ENCODE results near the gene OTUB1. TPM values are rescaled to one million over a fixed set of nuclear protein-coding genes. Genes with fewer than 3 reads are reported as not detected.

OTUB1 gene
- total and polyA plus RNA-seq, 2 experiments from 2014 or later, result 49.9 to 152 TPM

GRCh38 chr11:64014356-64014755, 28.1 kb downstream of the OTUB1 start:
- no peak overlapping the region for H2AFZ ChIP-seq
- no peak overlapping the region for H3K4me3 ChIP-seq
- WGBS (ENCODE audit: low lambda C conversion rate, missing lambda C conversion rate), result 70% methylated on average over 11 of the region's 11 CpGs

GRCh38 chr11:64015510-64015909, 29.3 kb downstream of the OTUB1 start:
- Histone ChIP-seq H3K27me3 (peaks cover 3% of the 10 kb centered on the region), H4K20me1 (ENCODE audit: insufficient read depth, poor library complexity, severe bottlenecking) (no peaks in the 10 kb centered on the region), H3K9me2 (replicated peaks; ENCODE audit: insufficient read depth) (no peaks in the 10 kb centered on the region), H2AFZ (no peak overlapping the region), H3K27ac (no peak overlapping the region), H3K4me2 (no peak overlapping the region), H3K36me3 (replicated peaks; ENCODE audit: insufficient read depth, low read depth) (no peaks in the 10 kb centered on the region), H3K9me3 (ENCODE audit: low read depth) (no peaks in the 10 kb centered on the region), H3K4me3 (no peak overlapping the region), H3K79me2 (no peaks in the 10 kb centered on the region), H3K4me1 (ENCODE audit: insufficient read depth) (no peaks in the 10 kb centered on the region)
- no peak for TF ChIP-seq EZH2phosphoT487 (IDR thresholded peaks at IDR 0.05; ENCODE audit: low read depth, severe bottlenecking, unreplicated experiment)
- TF ChIP-seq, protein P1, sequence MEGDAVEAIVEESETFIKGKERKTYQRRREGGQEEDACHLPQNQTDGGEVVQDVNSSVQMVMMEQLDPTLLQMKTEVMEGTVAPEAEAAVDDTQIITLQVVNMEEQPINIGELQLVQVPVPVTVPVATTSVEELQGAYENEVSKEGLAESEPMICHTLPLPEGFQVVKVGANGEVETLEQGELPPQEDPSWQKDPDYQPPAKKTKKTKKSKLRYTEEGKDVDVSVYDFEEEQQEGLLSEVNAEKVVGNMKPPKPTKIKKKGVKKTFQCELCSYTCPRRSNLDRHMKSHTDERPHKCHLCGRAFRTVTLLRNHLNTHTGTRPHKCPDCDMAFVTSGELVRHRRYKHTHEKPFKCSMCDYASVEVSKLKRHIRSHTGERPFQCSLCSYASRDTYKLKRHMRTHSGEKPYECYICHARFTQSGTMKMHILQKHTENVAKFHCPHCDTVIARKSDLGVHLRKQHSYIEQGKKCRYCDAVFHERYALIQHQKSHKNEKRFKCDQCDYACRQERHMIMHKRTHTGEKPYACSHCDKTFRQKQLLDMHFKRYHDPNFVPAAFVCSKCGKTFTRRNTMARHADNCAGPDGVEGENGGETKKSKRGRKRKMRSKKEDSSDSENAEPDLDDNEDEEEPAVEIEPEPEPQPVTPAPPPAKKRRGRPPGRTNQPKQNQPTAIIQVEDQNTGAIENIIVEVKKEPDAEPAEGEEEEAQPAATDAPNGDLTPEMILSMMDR (IDR thresholded peaks at IDR 0.05; ENCODE audit: poor library complexity), result no peak
- DNase-seq (ENCODE audit: low spot score), result no peak
- WGBS (ENCODE audit: low lambda C conversion rate, missing lambda C conversion rate), result 89% methylated on average over 18 of the region's 20 CpGs

More at GRCh38 chr11:64014356-64014755, 28.1 kb downstream of the OTUB1 start:
- TF ChIP-seq EZH2phosphoT487 (IDR thresholded peaks at IDR 0.05; ENCODE audit: low read depth, severe bottlenecking, unreplicated experiment) (no peak), EZH2 (IDR thresholded peaks at IDR 0.05; ENCODE audit: borderline replicate concordance) (no peak)
- TF ChIP-seq, protein P1 (IDR thresholded peaks at IDR 0.05; ENCODE audit: poor library complexity), result no peak
- H3K9me3 ChIP-seq (ENCODE audit: low read depth), result no peaks in the 10 kb centered on the region
- H3K27ac ChIP-seq, result no peak overlapping the region
- H3K79me2 ChIP-seq, result no peaks in the 10 kb centered on the region
- no peaks in the 10 kb centered on the region for H3K4me1 ChIP-seq (ENCODE audit: insufficient read depth)
- no peaks in the 10 kb centered on the region for H3K9me2 ChIP-seq (replicated peaks; ENCODE audit: insufficient read depth)
- H3K27me3 ChIP-seq, result no peaks in the 10 kb centered on the region
- no peak for DNase-seq (ENCODE audit: low spot score)
- H3K4me2 ChIP-seq, result no peak overlapping the region
- H4K20me1 ChIP-seq (ENCODE audit: insufficient read depth, poor library complexity, severe bottlenecking), result no peaks in the 10 kb centered on the region
- H3K36me3 ChIP-seq (replicated peaks; ENCODE audit: insufficient read depth, low read depth), result no peaks in the 10 kb centered on the region

DNA sequence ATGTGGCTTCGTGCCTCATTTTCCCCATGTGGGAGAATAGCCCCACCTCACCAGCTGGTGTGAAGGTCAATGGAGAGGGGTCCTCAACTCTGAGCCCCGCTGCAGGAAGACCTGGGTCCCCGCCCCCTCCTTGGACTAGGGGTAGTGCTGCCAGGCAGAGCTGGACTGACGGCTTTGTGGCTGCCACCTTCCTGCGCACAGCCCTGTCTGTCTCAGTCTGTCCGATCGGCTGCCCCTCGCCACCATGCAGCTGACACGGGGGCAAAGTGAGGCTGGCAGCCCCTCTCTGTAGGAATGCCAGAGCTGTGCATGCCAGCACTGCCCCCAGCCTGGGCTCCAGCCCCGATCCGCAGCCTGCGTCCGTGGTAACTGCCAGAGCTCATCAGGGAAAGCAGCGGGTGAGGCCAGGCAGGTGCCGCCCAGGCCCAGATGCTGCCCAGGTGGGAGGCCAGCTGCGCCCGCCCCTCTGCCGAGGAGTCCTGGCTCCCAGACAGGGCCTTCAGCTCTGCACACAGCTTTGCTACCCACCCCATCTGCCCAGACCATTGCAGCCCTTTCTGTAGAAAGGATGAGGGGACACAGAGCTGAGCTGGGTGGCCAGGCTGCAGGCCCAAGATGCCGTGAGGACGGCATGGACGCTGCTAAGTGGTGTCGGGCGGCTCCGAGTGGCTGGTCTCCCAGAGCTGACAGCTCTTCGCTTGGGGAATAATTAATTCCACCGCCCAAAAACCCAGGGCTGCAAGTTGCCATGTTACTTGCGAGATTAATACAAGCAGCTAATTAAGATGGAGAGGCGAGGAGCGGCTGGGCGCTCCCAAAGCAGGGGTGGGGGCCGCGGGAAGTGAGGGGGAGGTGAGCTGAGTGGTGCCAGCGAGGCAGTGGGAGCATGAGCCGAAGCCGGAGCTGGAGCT, 30.0 kb downstream of the OTUB1 start:
- no peaks in the 10 kb centered on the region for H3K79me2 ChIP-seq
- H3K4me2 ChIP-seq, result no peak overlapping the region
- no peak overlapping the region for H3K4me3 ChIP-seq
- WGBS (ENCODE audit: low lambda C conversion rate, missing lambda C conversion rate), result 94% methylated on average over 33 of the region's 35 CpGs
- no peaks in the 10 kb centered on the region for H3K9me2 ChIP-seq (replicated peaks; ENCODE audit: insufficient read depth)
- no peak overlapping the region for H2AFZ ChIP-seq
- H3K36me3 ChIP-seq (replicated peaks; ENCODE audit: insufficient read depth, low read depth), result no peaks in the 10 kb centered on the region
- H3K4me1 ChIP-seq (ENCODE audit: insufficient read depth), result peaks cover 3% of the 10 kb centered on the region
- peaks cover 3% of the 10 kb centered on the region for H3K27me3 ChIP-seq
- no peaks in the 10 kb centered on the region for H3K9me3 ChIP-seq (ENCODE audit: low read depth)
- no peaks in the 10 kb centered on the region for H4K20me1 ChIP-seq (ENCODE audit: insufficient read depth, poor library complexity, severe bottlenecking)
- DNase-seq (ENCODE audit: low spot score), result no peak
- TF ChIP-seq, protein P1 (IDR thresholded peaks at IDR 0.05; ENCODE audit: poor library complexity), result no peak
- TF ChIP-seq EZH2phosphoT487 (IDR thresholded peaks at IDR 0.05; ENCODE audit: low read depth, severe bottlenecking, unreplicated experiment), result no peak
- TF ChIP-seq EZH2 (IDR thresholded peaks at IDR 0.05; ENCODE audit: borderline replicate concordance), result no peak
- H3K27ac ChIP-seq, result no peak overlapping the region
